ENCODE results near the gene ATG13.

- no peak for TF ChIP-seq ZNF274 (IDR thresholded peaks at IDR 0.05; ENCODE audit: low read depth, low read length)
- no peak for TF ChIP-seq YY1 (IDR thresholded peaks at IDR 0.05; ENCODE audit: insufficient read depth, insufficient read length)
- no peak for TF ChIP-seq SUZ12 (IDR thresholded peaks at IDR 0.05; ENCODE audit: extremely low read depth, insufficient read depth, insufficient read length)
Observed at GRCh38 chr11:46570790-46571398, 46.5 kb upstream of the ATG13 start.

Data from NT2/D1 (cell line).